DND-41 (cell line): Measurements from ENCODE around the gene C17orf50.

Source experiments
- ATAC-seq: fragments of 200-7000 bp; cut with Tn5 transposase; 3 replicates; pipeline ENCODE4 v1.9.1; 2021; ENCODE audit warnings: low read depth; ENCODE audit not compliant: insufficient read depth
- DNase-seq: peaks from one replicate; pipeline ENCODE4 v3.0.0-alpha.2; 2020
- H2AFZ ChIP-seq: 2 replicates; pipeline ENCODE4 v1.6.0; 2012; ENCODE audit warnings: low read depth, low read length
- H3K27ac ChIP-seq: 2 replicates; pipeline ENCODE4 v1.5.1; 2012; ENCODE audit warnings: low read length, inconsistent platforms
- H3K27me3 ChIP-seq: fragments of 200-600 bp; sonication (generic); 2 replicates; pipeline ENCODE4 v1.6.0; 2012; ENCODE audit warnings: low read length, mild to moderate bottlenecking, inconsistent platforms; ENCODE audit not compliant: insufficient read depth, poor library complexity
- H3K36me3 ChIP-seq: 2 replicates; pipeline ENCODE4 v1.5.1; 2012; ENCODE audit warnings: low read length, inconsistent platforms; ENCODE audit not compliant: insufficient read depth
- H3K4me1 ChIP-seq: 2 replicates; pipeline ENCODE4 v1.5.1; 2012; ENCODE audit warnings: mild to moderate bottlenecking, low read length; ENCODE audit not compliant: insufficient read depth
- H3K4me2 ChIP-seq: 2 replicates; pipeline ENCODE4 v1.6.0; 2012; ENCODE audit warnings: mild to moderate bottlenecking, moderate library complexity, low read length, inconsistent platforms; ENCODE audit not compliant: insufficient read depth
- H3K4me3 ChIP-seq, 2 experiments: fragments of 200-600 bp in 1 of 2; shearing (Covaris generic) in 1 of 2; 2 replicates each; pipeline ENCODE4 v1.5.1; 2012 to 2016; ENCODE audit warnings: inconsistent platforms in 2 of 2, low read length in 2 of 2, mild to moderate bottlenecking in 2 of 2, low read depth in 1 of 2, moderate library complexity in 1 of 2
- H3K79me2 ChIP-seq: 2 replicates; pipeline ENCODE4 v1.6.0; 2012; ENCODE audit warnings: low read length, inconsistent platforms; ENCODE audit not compliant: insufficient read depth
- H3K9ac ChIP-seq: 2 replicates; pipeline ENCODE4 v1.6.0; 2012; ENCODE audit warnings: low read depth, mild to moderate bottlenecking, inconsistent platforms, low read length, moderate library complexity
- H3K9me3 ChIP-seq: 2 replicates; pipeline ENCODE4 v1.5.1; 2012; ENCODE audit warnings: low read length, moderate library complexity, mild to moderate bottlenecking, inconsistent platforms; ENCODE audit not compliant: insufficient read depth, severe bottlenecking
- H4K20me1 ChIP-seq: 2 replicates; pipeline ENCODE4 v1.6.0; 2012; ENCODE audit warnings: low read length; ENCODE audit not compliant: insufficient read depth
- EZH2 ChIP-seq: IDR thresholded peaks from 3 replicates; pipeline ENCODE4 v1.6.1; 2012; ENCODE audit warnings: borderline replicate concordance, low read depth, mild to moderate bottlenecking, moderate library complexity, low read length, inconsistent platforms; ENCODE audit not compliant: severe bottlenecking
- TF ChIP-seq, protein P1 (sequence below): IDR thresholded peaks from 2 replicates; pipeline ENCODE4 v1.5.1; 2012; ENCODE audit warnings: borderline replicate concordance, low read length, moderate library complexity, mild to moderate bottlenecking; ENCODE audit not compliant: poor library complexity, severe bottlenecking; ENCODE audit errors: extremely low read depth

C17orf50 gene

DNA sequence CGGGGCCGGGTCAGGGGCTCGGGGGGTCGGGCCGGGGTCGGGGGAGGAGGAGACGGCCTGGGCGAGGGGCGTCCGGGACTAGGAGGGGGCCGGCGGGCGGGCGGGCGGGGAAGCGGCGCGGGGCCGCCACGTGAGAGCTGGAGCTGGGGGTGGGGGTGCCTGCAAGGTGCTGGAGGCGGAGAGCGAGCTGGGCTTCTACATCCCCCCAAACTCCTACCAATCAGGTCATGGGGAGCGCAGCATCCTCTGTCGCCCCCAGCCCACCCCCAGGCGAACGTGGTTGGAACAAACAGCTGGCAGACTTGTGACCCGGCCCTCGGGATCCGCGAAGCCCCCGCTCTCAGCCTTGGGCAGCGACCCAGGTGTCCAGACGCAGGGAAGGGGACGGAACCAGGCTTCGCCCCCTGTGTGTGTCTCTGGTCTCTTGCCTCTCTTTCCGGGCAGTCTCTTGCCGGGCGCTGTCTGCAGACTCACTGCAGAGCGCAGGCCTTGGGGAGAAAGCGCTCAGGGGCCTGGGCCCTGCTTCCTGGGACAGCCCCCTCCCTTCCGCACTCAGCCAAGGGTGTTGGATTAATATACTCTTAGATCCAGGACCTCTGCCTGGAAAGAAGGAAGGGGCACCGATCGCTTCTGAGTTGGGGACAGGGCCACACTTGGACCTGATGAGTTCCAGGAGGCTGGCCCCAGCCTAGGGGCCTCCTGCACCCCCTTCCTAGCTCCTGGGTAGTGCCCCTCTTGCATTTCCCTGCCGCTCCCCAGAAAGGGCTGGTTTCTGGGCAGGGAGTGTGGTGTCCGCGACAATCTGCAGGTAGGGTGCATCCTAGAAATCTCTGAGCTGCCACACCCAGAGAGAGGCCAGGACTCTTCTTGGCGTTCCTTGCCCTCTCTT is 28.5 kb upstream of the C17orf50 start:
- no peak overlapping the region for H3K4me3 ChIP-seq

DNA sequence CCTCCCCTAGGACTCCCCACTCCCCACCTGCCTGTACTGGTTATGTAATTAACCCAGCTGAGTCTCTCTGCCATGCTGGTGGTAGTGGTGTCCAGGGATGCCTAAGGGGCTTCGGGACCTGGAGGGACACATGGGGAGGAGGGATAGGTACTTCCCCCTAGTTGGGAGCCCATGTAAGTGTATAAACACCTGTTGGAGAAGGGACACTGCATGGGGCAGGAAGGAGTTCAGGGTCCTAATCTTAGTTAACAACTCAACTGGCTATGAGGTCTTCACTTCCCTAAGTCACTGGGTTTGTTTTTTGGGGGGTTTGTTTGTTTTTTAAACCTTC is 27.9 kb upstream of the C17orf50 start:
- H3K4me3 ChIP-seq = no peak overlapping the region
- no peak overlapping the region for H3K27ac ChIP-seq
- no peaks in the 10 kb centered on the region for H4K20me1 ChIP-seq
- H3K79me2 ChIP-seq = no peaks in the 10 kb centered on the region
- TF ChIP-seq EZH2 = no peak
- TF ChIP-seq, protein P1, sequence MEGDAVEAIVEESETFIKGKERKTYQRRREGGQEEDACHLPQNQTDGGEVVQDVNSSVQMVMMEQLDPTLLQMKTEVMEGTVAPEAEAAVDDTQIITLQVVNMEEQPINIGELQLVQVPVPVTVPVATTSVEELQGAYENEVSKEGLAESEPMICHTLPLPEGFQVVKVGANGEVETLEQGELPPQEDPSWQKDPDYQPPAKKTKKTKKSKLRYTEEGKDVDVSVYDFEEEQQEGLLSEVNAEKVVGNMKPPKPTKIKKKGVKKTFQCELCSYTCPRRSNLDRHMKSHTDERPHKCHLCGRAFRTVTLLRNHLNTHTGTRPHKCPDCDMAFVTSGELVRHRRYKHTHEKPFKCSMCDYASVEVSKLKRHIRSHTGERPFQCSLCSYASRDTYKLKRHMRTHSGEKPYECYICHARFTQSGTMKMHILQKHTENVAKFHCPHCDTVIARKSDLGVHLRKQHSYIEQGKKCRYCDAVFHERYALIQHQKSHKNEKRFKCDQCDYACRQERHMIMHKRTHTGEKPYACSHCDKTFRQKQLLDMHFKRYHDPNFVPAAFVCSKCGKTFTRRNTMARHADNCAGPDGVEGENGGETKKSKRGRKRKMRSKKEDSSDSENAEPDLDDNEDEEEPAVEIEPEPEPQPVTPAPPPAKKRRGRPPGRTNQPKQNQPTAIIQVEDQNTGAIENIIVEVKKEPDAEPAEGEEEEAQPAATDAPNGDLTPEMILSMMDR = no peak
- ATAC-seq = no peak
- H3K9ac ChIP-seq = no peak overlapping the region
- no peak overlapping the region for H3K4me2 ChIP-seq
- DNase-seq = no peak
- H2AFZ ChIP-seq = no peak overlapping the region
- H3K36me3 ChIP-seq = peaks cover 5% of the 10 kb centered on the region; the same call in 1 of the 2 replicates
- no peaks in the 10 kb centered on the region for H3K27me3 ChIP-seq
- H3K9me3 ChIP-seq = no peaks in the 10 kb centered on the region
- H3K4me1 ChIP-seq = peaks cover 11% of the 10 kb centered on the region

More for the DNA sequence above, 28.5 kb upstream of the C17orf50 start:
- DNase-seq = no peak
- Histone ChIP-seq H4K20me1 (no peaks in the 10 kb centered on the region), H2AFZ (peak overlapping the region; percentile 31; the same call in 1 of the 2 replicates), H3K9me3 (no peaks in the 10 kb centered on the region), H3K4me2 (peak overlapping the region; percentile 67), H3K27ac (no peak overlapping the region), H3K4me1 (peaks cover 11% of the 10 kb centered on the region), H3K79me2 (no peaks in the 10 kb centered on the region), H3K27me3 (no peaks in the 10 kb centered on the region), H3K36me3 (peaks cover 9% of the 10 kb centered on the region; the same call in 1 of the 2 replicates), H3K9ac (no peak overlapping the region; the same call in 1 of the 2 replicates)
- TF ChIP-seq, protein P1 = no peak
- TF ChIP-seq EZH2 = no peak
- peak; percentile 16; the same call in 2 of the 3 replicates for ATAC-seq

DNA sequence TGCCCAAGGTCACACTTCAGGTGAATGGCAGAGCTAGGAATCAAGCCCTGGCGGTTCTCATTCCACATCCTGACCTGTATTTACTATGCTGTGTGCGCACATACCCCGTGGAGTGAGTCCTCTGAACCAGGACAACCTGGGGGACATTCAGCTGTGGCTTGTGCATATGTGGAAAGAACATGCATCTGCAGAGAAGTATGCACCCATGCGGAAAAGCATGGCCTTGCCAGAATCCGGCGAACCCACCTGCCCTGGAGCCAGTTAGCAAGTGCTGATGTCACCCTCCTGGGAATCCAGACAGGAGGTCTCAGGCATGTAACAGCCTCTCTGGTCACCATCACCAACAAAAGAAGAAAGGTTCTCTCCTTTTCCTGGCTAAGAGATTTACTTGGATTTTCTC is 27.3 kb upstream of the C17orf50 start:
- DNase-seq (no peak), ATAC-seq (no peak)
- H3K79me2 ChIP-seq = no peaks in the 10 kb centered on the region
- 0 out of 2 replicates have a peak, but pooled peaks cover 3% of the 10 kb centered on the region for H3K36me3 ChIP-seq
- TF ChIP-seq, protein P1 = no peak
- no peak for TF ChIP-seq EZH2
- no peak overlapping the region for H3K4me3 ChIP-seq
- peaks cover 11% of the 10 kb centered on the region for H3K4me1 ChIP-seq
- H3K9me3 ChIP-seq = no peaks in the 10 kb centered on the region
- H3K9ac ChIP-seq = no peak overlapping the region
- H3K27ac ChIP-seq = no peak overlapping the region
- H4K20me1 ChIP-seq = no peaks in the 10 kb centered on the region
- no peaks in the 10 kb centered on the region for H3K27me3 ChIP-seq
- no peak overlapping the region for H2AFZ ChIP-seq
- H3K4me2 ChIP-seq = no peak overlapping the region
